PC-9 (cell line): ENCODE data around the gene ABHD4.

ENCODE experiments used
- EZH2 ChIP-seq: fragments of 200-600 bp; sonication (generic); IDR thresholded peaks from 2 replicates; pipeline ENCODE4 v1.8.0; 2017; ENCODE audit warnings: antibody characterized with exemption, low read depth
- TF ChIP-seq, protein P1 (sequence below): fragments of 200-600 bp; sonication (generic); conservative IDR thresholded peaks from 2 replicates; pipeline ENCODE4 v1.6.1; 2017; ENCODE audit warnings: mixed run types, antibody characterized with exemption, mild to moderate bottlenecking, moderate library complexity

DNA sequence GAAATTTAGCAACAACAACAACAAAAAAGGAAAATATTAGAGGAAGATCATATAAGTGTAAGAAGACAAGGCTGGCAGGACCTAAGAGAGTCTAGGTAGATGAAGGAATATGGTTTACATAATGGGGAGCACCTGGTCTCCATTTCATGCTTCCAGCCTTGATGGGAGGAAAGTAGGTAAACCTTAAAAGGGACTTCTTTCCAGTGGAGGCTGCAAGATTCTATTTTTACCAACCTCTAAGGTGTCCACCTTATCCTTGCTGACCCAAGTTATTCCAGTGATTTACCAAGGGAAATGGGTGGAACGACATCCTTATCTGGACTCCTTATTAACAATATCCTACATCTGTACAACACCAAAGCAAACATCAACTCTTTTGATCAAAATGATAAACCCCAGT lies 39.1 kb upstream of the ABHD4 start:
- TF ChIP-seq, protein P1, sequence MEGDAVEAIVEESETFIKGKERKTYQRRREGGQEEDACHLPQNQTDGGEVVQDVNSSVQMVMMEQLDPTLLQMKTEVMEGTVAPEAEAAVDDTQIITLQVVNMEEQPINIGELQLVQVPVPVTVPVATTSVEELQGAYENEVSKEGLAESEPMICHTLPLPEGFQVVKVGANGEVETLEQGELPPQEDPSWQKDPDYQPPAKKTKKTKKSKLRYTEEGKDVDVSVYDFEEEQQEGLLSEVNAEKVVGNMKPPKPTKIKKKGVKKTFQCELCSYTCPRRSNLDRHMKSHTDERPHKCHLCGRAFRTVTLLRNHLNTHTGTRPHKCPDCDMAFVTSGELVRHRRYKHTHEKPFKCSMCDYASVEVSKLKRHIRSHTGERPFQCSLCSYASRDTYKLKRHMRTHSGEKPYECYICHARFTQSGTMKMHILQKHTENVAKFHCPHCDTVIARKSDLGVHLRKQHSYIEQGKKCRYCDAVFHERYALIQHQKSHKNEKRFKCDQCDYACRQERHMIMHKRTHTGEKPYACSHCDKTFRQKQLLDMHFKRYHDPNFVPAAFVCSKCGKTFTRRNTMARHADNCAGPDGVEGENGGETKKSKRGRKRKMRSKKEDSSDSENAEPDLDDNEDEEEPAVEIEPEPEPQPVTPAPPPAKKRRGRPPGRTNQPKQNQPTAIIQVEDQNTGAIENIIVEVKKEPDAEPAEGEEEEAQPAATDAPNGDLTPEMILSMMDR: no peak
- TF ChIP-seq EZH2: no peak
